ENCODE measurements around the gene F11. TPM values are rescaled to one million over a fixed set of nuclear protein-coding genes. Genes with fewer than 3 reads are reported as not detected.
"Not testable (repeated sequence)": the region's sequence is repeated elsewhere in the genome, so short reads cannot be mapped to it uniquely, and the experiment has no call there.

The F11 gene
- total RNA-seq: not detected in 2 replicates

DNA sequence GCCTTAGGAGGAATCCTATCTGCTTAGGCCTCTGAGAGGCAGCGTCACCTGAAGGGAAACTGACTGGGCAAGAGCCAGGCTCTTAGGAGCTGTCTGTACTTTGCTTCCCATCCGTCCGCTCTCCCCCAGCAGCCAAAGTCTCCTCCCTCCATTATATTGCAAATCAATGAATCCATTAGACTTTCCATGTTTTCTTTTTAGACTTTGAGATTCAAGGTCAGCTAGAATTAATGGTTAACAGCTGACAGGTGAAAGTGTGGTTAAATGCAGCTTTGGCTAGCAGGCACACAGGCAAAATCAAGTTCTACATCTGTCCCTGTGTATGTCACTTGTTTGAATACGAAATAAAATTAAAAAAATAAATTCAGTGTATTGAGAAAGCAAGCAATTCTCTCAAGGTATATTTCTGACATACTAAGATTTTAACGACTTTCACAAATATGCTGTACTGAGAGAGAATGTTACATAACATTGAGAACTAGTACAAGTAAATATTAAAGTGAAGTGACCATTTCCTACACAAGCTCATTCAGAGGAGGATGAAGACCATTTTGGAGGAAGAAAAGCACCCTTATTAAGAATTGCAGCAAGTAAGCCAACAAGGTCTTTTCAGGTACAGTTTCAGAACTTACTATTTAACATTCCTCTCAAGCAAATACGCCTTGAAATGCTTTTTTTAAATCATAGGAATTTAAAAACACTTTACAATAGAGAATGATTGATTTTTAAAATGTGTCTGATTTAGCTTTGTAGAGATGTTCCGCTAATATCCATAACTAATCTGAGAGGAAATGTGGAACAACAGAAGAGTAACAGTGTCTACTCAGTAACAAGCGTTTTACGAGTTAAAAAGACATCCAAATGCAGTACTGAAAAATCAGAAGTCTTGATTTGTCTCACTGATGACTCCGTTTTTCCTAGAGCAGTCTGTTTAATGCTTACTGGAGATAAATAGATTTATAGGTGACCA lies at the start of gene F11:
Gene F11, plus strand, starts transcription at position 507 of the 970 bp plus-strand sequence. CDS start 948 bp downstream, outside the sequence.
- DNase-seq (ENCODE audit: low read depth, low spot score): no peak

DNA sequence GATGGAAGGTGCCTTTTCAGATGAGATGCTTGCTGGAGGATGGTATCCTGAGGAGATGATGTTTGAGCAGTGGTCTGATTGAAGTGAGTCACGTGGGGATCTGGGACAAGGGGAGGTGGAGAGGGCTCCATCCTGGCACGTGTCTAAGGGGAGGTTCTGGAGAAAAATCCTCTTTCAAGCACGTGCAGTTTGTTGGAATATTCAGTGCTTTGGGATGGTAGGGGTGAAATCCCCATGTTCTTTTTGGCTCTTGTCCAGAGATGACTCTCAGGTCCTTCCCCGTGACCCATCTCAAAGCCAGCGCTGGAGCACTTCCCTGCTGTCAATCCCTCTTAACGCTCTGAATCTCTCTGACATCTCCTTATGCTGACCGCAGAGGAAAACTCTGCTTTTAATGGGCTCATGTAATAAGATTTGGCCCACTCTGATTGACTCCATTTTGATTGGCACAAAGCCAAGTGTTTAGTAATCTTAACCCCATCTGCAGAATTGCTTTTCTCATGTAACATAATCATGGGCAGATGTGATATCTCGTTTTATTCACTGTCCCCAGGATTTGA lies 49.4 kb upstream of the F11 start:
- DNase-seq (ENCODE audit: low read depth, low spot score): no peak

DNA sequence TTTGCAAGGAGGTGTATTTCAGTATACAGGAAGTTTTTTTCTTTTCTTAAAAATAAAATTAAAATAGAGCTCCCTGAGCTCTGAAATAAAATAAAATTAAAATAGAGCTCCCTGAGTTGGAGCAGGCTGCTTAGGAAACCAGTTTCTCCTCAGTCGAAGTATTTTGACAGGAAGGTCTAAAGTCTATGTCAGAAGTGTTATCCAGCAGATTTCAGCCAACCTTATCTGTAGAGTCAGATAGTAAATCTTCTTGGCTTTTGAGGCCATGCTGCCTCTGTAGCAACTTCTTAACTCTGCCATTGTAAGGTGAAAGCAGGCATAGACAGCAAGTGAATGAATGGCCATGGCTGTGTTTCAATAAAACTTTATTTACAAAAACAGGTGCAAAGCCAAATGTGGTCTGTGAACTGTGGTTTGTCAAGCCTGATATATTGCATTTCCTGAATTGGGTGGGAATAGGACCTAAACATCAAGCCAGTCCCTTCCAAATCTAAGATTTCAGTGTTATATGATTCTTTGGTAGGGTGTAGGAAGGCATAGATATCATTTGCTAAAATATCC lies 48.2 kb upstream of the F11 start:
- DNase-seq (ENCODE audit: low read depth, low spot score): no peak

DNA sequence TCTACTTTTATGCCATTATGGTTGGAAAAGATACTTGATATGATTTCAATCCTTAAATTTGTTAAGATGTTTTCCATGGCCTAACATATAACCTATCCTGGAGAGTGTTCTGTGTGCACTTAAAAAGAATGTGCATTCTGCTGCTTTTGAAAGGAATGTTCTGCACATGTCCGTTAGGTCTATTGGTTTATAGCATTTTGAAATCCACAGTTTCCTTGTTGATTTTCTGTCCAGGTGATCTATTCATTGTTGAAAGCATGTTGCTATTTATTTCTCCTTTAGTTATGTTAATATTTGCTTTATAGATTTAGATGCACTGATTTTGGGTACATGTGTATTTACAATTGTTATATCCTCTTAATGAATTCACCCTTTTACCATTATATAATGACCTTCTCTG lies 44.4 kb upstream of the F11 start:
- DNase-seq (ENCODE audit: low read depth, low spot score): no peak

DNA sequence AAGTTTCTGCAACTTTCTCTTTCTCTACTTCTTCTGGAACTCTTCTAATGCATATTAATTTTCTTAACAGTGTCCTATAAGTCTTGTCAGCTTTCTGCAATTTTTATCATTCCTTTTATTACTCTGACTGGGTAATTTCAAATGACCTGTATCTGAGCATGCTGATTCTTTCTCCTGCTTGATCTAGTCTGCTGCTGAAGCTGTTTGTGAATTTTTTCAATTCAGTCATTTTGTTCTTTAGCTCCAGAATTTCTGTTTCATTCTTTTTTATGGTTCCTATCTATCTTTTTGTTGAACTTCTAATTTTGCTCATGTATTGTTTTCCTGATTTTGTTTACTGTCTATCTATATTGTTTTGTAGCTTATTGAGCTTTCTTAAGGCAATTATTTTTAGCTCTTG lies 40.1 kb upstream of the F11 start:
- DNase-seq (ENCODE audit: low read depth, low spot score): no peak

DNA sequence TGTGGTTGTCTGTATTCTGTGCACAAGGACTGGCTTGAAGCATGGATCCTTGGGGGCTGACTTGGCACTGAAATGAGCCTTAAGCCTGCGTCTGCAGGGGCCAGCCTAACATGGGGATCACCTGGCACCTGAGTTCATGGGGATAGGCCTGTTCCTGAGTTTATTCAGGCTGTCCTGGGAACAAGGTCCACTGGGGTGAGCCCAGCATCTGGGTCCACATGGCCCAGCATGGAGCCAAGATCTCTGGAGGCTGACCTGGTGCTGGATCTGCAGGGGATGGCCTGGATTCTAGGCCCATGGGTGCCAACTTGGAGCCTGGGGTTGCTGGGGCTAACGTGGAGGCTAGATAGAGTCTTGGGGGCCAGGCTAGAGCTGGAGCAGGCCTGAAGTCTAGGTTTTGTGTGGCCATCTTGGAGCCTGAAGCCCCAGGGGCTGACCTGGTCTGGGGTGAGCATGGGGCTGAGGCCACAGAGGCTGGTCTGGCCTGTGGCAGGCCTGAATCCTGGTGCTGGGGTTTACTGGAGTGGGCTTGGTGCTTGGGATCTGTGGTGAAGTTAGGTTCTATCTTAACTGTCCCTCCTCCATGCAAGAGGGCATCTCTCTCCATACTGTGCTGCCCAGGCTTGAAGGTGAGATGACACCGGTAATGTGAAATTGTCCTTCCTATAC lies 39.3 kb upstream of the F11 start:
- no peak for DNase-seq (ENCODE audit: low read depth, low spot score)

DNA sequence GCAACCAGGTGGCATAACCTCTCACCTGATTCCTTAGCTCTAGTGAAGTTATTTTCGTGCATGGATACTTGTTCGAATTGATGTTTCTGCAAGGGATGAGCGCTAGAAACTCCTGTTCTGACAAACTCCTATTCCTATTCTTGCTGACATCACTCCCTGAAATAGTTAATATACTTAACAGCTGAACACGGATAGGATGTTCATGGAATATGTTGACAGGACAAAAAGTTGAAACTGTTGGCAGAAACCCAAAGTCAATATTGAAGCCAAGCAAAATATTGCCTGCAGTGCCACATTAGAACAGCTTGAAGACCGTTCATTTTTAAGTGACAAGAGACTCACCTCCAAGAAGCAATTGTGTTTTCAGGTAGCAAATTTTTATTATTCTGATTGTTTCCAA lies 38.8 kb upstream of the F11 start, which contains the start of gene KLKB1:
Gene KLKB1, plus strand, starts transcription at position 287 of the 400 bp plus-strand sequence. CDS start 689 bp downstream, outside the sequence.
- DNase-seq (ENCODE audit: low read depth, low spot score): no peak

DNA sequence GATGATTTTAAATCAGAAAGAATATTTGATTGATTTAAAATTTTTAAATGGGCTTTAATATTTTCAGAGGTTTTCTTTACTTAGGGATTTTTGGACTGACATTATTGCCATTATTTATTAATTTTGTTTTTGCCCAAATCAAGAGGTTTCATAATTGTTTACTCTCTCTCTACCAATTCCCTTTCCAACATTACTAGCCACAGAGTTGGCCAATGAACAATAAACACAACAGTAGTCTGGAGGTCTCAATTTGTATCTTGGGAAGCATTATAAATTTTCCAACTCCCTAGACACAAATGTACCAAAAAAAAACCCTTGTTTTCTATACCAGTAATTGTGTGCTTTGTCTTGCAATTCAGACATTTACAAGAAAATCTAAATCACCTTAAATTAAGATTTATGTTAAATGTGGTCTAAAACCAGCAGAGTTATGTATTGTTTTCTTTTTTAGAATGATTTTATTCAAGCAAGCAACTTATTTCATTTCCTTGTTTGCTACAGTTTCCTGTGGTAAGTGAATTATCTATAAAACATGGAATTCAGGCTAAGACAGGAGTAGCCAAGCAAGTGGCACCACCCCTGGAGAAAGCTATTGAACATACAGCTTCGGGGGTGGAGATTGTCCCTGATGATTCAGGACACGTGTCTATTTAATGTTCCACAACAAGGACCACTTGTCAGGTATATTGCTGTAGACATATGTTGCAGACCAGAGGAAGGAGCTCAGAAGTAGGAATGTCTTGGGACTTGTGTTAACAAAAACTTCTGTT lies 38.1 kb upstream of the F11 start:
- no peak for DNase-seq (ENCODE audit: low read depth, low spot score)

DNA sequence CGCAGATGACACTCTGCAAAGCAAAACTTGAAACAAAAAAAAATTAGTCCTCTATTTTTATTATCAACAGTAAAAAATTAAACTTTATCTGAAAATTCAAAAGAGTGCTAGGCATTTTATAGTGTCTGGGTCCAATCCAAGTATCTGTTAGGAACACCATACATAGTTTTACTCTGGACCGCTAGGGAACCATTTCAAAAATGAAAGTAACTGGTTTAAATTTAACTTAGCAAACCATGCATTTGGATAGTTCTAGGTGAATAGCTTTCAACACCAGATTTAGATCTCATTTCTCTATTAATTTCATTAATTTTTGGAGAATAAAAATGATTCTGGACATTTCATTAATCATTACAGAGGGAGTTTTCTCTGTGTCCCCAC lies 37.5 kb upstream of the F11 start:
- DNase-seq (ENCODE audit: low read depth, low spot score): no peak

DNA sequence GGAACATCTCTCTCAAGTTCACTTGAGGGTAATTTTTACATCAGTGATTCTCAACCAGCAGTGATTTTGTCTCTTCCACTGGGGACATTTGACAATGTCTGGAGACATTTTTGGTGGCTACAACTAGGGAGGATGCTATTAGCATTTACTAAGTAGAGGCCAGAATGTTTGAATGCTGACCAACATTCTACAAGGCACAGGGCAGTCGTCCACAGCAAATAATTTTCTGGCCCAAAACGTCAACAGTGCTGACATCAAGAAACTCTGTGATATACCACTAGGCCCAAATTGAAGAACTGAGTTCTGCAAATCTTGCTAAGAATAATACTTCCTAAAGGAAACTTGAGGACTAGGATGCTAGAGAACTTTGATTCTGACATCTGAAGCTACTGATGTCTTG lies 31.6 kb upstream of the F11 start:
- no peak for DNase-seq (ENCODE audit: low read depth, low spot score)

DNA sequence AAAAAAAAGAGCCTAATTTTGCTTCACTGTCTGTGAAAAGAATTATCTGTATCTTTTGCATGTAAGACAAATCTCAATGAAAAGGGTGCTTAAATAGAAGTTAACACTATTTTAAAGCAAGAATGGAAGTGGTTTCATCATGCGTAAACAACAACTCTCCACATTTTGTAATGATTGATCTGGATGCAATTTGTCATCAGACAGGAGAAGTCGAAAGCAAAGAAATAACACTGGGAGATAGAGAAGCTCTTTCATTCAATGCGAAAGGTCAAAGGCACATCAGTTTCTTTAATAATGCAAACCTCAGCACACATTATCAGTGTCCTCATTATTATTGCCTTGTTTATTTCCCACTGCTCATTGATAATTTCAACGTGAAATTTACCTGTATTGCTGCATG lies 29.9 kb upstream of the F11 start:
- DNase-seq (ENCODE audit: low read depth, low spot score): no peak

DNA sequence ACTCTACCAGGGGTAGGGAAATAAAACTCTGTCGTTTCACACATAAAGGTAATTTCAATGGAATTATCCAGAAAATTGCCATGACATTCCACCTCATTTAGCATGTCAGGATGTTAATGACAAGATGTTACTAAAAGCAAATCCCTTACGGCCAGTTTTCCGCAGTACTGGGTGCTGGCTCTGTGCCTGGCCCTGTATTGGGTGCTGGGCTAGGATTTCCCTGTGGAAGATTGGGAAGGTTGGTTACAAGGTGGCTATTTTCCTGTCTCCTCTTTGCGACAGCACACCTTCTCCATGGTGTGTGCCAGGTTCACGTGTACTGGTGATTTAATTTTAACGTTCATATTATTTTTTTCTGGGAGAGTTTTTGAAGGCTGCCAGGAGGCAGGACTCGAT lies 25.5 kb upstream of the F11 start:
- DNase-seq (ENCODE audit: low read depth, low spot score): no peak

DNA sequence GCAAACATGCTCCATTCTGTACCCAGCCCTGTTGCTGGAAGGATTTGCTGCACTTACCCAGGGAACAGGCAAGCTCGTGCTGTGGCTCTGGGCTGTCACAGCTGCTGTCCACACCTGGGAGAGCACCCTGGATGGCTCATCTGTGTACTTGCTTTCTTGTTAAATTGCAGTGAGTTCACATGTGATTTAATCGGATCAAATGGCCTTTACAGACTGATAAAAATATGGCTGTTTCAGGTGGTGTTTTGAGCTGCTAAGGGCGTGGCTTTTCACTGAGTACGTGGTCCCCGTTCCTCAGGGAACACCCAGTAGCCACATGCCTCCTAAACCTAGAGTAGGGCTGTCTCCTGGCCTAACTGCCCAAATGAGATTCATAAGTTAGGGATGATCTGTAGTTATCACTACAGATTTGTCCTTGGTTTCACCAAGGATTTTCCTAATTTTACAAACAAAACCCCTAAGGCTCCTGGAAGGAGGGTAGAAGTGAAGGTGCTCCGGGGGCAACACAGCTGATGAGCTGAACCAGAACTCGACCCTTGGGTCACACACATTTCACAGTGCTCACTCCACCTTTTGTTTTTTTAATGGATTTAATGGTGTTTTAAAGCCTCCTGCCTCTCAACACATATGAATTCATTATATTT lies 25.0 kb upstream of the F11 start:
- no peak for DNase-seq (ENCODE audit: low read depth, low spot score)

DNA sequence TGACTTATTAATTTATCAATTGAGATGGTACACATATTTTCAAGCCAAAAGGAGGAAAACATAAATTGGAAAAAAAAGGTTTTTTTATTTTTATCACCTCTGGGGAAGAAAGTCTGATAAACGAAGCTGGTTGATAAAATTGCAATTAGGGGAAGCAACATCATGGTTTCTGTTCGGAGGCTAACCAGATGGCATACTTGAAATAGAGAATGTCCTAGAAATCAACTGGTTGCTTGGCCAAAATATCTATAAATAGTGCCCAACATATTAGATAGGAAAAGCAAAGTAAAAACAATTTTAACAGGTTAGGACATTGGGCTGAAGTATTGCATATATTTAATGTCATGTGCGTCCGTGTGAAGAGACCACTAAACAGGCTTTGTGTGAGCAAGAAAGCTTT lies 24.4 kb upstream of the F11 start:
- DNase-seq (ENCODE audit: low read depth, low spot score): no peak

DNA sequence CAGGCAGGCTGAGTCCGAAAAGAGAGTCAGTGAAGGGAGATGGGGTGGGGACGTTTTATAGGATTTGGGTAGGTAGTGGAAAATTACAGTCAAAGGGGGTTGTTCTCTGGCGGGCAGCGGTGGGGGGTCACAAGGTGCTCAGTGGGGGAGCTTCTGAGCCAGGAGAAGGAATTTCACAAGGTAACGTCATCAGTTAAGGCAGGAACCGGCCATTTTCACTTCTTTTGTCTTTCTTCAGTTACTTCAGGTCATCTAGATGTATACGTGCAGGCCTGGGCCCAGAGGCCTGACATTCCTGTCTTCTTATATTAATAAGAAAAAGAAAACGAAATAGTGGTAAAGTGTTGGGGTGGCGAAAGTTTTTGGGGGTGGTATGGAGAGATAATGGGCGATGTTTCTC lies 24.0 kb upstream of the F11 start:
- not testable (repeated sequence) for DNase-seq (ENCODE audit: low read depth, low spot score)

DNA sequence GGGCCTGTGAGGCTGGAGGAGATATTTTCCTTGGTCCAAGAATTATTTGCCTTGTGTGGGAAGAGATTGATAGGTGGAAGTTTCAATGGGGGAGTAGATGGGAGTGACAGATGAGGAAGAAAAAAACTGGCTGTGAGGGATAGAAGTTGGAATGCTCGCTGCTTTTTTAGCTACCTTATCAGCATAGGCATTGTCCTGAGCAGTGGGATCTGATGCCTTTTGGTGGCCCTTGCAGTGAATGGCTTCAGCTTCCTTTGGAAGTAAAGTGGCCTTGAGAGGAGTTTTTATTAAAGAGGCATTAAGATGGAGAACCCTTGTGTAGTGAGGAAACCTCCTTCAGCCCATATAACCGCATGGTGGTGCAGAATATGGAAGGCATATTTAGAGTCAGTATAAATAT lies 22.7 kb upstream of the F11 start:
- DNase-seq (ENCODE audit: low read depth, low spot score): no peak

DNA sequence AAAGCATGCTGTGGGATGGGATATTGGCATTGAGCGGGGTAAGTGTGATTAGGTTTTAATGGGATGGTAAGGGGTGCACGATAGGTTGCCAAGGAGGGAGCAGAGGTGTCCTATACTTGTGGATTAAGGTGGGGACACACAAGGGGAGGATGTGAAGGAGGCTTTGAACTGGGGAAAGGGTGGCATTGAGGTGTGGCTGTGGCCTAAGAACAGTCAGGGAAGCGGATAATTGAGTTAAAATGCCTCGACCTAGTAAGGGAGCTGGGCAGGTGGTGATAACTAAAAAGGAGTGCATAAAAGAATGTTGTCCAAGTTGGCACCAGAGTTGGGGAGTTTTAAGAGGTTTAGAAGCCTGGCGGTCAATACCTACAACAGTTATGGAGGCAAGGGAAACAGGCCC lies 21.2 kb upstream of the F11 start:
- DNase-seq (ENCODE audit: low read depth, low spot score): no peak

DNA sequence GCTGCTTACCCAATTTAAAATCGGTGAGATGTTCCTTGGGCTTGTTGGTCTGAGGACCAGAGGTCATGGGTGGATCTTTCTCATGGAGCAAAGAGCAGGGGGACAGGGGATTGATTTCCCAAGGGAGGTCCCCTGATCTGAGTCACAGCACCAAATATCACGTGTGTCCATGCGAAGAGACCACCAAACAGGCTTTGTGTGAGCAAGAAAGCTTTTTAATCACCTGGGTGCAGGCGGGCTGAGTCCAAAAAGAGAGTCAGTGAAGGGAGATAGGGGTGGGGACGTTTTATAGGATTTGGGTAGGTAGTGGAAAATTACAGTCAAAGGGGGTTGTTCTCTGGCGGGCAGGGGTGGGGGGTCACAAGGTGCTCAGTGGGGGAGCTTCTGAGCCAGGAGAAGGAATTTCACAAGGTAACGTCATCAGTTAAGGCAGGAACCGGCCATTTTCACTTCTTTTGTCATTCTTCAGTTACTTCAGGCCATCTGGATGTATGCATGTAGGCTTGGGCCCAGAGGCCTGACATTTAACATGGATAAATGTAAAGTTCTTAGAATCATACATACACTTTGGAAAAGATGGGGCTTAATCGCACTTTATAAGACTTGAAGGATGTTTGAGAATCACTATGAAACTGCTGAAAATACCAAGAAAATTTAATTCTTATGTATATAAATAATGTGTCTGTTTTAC lies 18.8 kb upstream of the F11 start:
- DNase-seq (ENCODE audit: low read depth, low spot score): not testable (repeated sequence)

DNA sequence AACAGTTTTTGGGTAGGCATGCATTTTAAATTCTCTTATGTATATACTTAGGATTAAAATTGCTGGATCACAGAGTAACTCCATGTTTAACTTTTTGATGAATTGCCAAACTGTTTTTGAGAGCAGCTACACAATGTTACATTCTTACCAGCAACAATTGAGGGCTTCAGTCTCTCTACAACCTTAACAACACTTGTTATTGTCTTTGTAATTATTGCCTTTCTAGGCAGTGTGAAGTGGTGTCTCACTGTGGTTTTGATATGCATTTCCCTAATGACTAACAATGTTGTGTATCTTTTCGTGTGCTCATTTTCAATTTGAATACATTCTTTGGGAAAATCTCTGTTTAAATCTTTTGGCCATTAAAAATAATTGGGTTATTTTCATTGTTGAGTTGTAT lies 17.3 kb upstream of the F11 start:
- DNase-seq (ENCODE audit: low read depth, low spot score): no peak
